ENCODE data around the gene ELMO2. TPM values are rescaled to one million over a fixed set of nuclear protein-coding genes. Genes with fewer than 3 reads are reported as not detected.
A peak's percentile ranks its signal among the peaks of the same experiment; 100 is the strongest.

The ELMO2 gene
- total and polyA plus RNA-seq, 9 of the 15 experiments (the other 6 are each of a cell fraction or from before 2014, with no cell fraction given), result 7.5 to 21.5 (median 15.9) TPM

GRCh38 chr20:46352370-46352938 is 54.0 kb downstream of the ELMO2 start:
- no peak for DNase-seq (ENCODE audit: extremely low read depth in 1 of 4, low spot score in 3 of 4)
- in situ Hi-C loops (cut with MboI) (loop anchor here (10.0 kb wide), 1 partner anchor 322 kb away; no protein-coding TSS in a partner anchor), intact Hi-C loops (cut with micrococcal nuclease) (no loop called here)
- peaks cover 63% of the 10 kb centered on the region; the same call in 2 of the 3 replicates for H3K36me3 ChIP-seq (ENCODE audit: control insufficient read depth, insufficient read depth, low read length)
- H3K9ac ChIP-seq (ENCODE audit: insufficient read depth in 1 of 2, low read depth in 2 of 2, low read length in 2 of 2), result no peak overlapping the region
- TF ChIP-seq MGA (IDR thresholded peaks at IDR 0.05), result no peak
- peak; percentile 80 for TF ChIP-seq ZNF263 (CRISPR knock-in tag; IDR thresholded peaks at IDR 0.05; ENCODE audit: borderline replicate concordance)
- TF ChIP-seq MTA1 (IDR thresholded peaks at IDR 0.05; ENCODE audit: borderline replicate concordance), result no peak
- TF ChIP-seq CHCHD3 (CRISPR knock-in tag; IDR thresholded peaks at IDR 0.05), result no peak
- TF ChIP-seq, protein P1, sequence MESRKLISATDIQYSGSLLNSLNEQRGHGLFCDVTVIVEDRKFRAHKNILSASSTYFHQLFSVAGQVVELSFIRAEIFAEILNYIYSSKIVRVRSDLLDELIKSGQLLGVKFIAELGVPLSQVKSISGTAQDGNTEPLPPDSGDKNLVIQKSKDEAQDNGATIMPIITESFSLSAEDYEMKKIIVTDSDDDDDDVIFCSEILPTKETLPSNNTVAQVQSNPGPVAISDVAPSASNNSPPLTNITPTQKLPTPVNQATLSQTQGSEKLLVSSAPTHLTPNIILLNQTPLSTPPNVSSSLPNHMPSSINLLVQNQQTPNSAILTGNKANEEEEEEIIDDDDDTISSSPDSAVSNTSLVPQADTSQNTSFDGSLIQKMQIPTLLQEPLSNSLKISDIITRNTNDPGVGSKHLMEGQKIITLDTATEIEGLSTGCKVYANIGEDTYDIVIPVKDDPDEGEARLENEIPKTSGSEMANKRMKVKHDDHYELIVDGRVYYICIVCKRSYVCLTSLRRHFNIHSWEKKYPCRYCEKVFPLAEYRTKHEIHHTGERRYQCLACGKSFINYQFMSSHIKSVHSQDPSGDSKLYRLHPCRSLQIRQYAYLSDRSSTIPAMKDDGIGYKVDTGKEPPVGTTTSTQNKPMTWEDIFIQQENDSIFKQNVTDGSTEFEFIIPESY (CRISPR knock-in tag; IDR thresholded peaks at IDR 0.05), result peak; percentile 99
- peaks cover 20% of the 10 kb centered on the region for H4K20me1 ChIP-seq (replicated peaks; ENCODE audit: control insufficient read depth, insufficient read depth, low read length)
- H3K4me1 ChIP-seq (replicated peaks in 1 of 2; ENCODE audit: control insufficient read depth in 2 of 2, insufficient read depth in 2 of 2, low read length in 2 of 2), result peaks cover 24 to 57% of the 10 kb centered on the region in 2 experiments
- no peaks in the 10 kb centered on the region for H3K27me3 ChIP-seq (ENCODE audit: control insufficient read depth in 2 of 2, insufficient read depth in 2 of 2, low read length in 2 of 2)
- CTCF ChIA-PET (ENCODE audit: low intra/inter-chr PET ratio), result no interaction called here
- no peak for ATAC-seq
- POLR2A ChIA-PET, result interaction anchor here (0.6 to 0.7 kb wide), 2 partner anchors 195 to 986 kb away, joined by 3 read pairs; no protein-coding TSS in a partner anchor
- no peak overlapping the region for H3K4me3 ChIP-seq
- 92% methylated on average over 18 of the region's 18 CpGs for WGBS (ENCODE audit: insufficient coverage, low coverage, missing lambda C conversion rate)
- H3K9me3 ChIP-seq (replicated peaks; ENCODE audit: control insufficient read depth, insufficient read depth, low read depth, low read length), result no peaks in the 10 kb centered on the region
- no TSS peak for BruUV-seq (replicated peaks)
- FAIRE-seq, result no peak
- no peak overlapping the region for H3K27ac ChIP-seq (ENCODE audit: extremely low read depth, low read depth, low read length)
- H3K79me2 ChIP-seq (ENCODE audit: control insufficient read depth, insufficient read depth, low read length), result no peaks in the 10 kb centered on the region
- H3K4me2 ChIP-seq (ENCODE audit: insufficient read depth, low read length), result no peak overlapping the region
- H2AFZ ChIP-seq (ENCODE audit: low read depth, low read length), result no peak overlapping the region
- H3K9me1 ChIP-seq (ENCODE audit: control insufficient read depth, insufficient read depth, low read length), result peaks cover 10% of the 10 kb centered on the region
